C4-2B (cell line): Measurements from ENCODE around the gene AUTS2.

Source experiments
- CTCF ChIP-seq: fragments of 450-650 bp; conservative IDR thresholded peaks from 2 replicates; pipeline ENCODE4 v1.5.1; 2017; ENCODE audit warnings: mild to moderate bottlenecking
- ZFX ChIP-seq: fragments of 450-650 bp; IDR thresholded peaks from 2 replicates; pipeline ENCODE4 v1.6.1; 2017

GRCh38 chr7:69624435-69625230 is 26.4 kb downstream of the AUTS2 start:
- TF ChIP-seq CTCF (no peak), ZFX (no peak)
